Measurements from ENCODE around the gene C19orf38. TPM values are rescaled to one million over a fixed set of nuclear protein-coding genes. Genes with fewer than 3 reads are reported as not detected.

C19orf38 gene
- total and polyA plus RNA-seq, 9 of the 15 experiments (the other 6 are each of a cell fraction or from before 2014, with no cell fraction given) = 0.14 to 0.18 TPM; not detected in 7

DNA sequence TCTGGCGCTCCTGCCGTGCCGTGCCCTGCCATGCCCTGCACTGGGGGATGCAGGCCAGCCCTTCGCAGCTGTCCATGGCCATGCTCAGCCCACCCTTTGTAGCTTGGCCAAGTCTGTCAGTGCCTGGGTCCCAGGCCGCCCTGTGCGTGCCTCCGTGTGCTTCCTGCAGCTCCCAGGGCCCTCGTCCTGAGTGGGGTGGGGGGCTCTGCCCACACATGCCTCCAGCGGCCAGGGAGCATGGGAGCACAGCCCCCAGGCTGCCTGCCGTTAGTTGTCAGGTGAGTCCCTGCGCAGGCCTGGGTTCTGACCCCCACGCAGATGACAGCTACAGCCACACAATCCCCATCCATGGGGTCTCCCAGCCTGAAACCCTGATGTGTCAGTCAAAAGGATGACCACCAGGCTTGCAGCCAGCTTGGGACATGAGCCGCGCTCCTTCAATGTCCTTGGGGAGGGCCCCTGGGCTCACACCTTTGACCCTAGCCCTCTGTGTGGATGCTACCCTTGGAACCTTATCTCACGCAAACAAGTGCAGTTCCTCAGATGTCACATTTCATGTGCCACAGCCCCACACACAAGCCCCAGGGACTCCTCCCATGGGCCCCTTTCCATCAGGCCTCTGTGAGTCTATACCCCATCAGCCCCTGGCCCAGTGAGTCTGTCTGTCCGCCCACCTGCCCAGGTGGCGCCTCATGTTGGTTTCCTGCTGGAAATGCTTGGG lies 36.7 kb upstream of the C19orf38 start (continued):
- TF ChIP-seq LCOR (CRISPR knock-in tag; IDR thresholded peaks at IDR 0.05) = no peak
- TF ChIP-seq, protein P1, sequence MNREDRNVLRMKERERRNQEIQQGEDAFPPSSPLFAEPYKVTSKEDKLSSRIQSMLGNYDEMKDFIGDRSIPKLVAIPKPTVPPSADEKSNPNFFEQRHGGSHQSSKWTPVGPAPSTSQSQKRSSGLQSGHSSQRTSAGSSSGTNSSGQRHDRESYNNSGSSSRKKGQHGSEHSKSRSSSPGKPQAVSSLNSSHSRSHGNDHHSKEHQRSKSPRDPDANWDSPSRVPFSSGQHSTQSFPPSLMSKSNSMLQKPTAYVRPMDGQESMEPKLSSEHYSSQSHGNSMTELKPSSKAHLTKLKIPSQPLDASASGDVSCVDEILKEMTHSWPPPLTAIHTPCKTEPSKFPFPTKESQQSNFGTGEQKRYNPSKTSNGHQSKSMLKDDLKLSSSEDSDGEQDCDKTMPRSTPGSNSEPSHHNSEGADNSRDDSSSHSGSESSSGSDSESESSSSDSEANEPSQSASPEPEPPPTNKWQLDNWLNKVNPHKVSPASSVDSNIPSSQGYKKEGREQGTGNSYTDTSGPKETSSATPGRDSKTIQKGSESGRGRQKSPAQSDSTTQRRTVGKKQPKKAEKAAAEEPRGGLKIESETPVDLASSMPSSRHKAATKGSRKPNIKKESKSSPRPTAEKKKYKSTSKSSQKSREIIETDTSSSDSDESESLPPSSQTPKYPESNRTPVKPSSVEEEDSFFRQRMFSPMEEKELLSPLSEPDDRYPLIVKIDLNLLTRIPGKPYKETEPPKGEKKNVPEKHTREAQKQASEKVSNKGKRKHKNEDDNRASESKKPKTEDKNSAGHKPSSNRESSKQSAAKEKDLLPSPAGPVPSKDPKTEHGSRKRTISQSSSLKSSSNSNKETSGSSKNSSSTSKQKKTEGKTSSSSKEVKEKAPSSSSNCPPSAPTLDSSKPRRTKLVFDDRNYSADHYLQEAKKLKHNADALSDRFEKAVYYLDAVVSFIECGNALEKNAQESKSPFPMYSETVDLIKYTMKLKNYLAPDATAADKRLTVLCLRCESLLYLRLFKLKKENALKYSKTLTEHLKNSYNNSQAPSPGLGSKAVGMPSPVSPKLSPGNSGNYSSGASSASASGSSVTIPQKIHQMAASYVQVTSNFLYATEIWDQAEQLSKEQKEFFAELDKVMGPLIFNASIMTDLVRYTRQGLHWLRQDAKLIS (CRISPR knock-in tag; IDR thresholded peaks at IDR 0.05) = no peak
- TF ChIP-seq ATF7 (IDR thresholded peaks at IDR 0.05) = no peak
- TF ChIP-seq CEBPB (tag; IDR thresholded peaks at IDR 0.05) = no peak
- peak; percentile 40; the same call in 1 of the 2 replicates for TF ChIP-seq POLR2AphosphoS5 (IDR thresholded peaks at IDR 0.05; ENCODE audit: control insufficient read depth, insufficient read depth, low read depth, low read length)
- TF ChIP-seq WHSC1 (IDR thresholded peaks at IDR 0.05; ENCODE audit: low read length) = no peak
- TF ChIP-seq, protein P2, sequence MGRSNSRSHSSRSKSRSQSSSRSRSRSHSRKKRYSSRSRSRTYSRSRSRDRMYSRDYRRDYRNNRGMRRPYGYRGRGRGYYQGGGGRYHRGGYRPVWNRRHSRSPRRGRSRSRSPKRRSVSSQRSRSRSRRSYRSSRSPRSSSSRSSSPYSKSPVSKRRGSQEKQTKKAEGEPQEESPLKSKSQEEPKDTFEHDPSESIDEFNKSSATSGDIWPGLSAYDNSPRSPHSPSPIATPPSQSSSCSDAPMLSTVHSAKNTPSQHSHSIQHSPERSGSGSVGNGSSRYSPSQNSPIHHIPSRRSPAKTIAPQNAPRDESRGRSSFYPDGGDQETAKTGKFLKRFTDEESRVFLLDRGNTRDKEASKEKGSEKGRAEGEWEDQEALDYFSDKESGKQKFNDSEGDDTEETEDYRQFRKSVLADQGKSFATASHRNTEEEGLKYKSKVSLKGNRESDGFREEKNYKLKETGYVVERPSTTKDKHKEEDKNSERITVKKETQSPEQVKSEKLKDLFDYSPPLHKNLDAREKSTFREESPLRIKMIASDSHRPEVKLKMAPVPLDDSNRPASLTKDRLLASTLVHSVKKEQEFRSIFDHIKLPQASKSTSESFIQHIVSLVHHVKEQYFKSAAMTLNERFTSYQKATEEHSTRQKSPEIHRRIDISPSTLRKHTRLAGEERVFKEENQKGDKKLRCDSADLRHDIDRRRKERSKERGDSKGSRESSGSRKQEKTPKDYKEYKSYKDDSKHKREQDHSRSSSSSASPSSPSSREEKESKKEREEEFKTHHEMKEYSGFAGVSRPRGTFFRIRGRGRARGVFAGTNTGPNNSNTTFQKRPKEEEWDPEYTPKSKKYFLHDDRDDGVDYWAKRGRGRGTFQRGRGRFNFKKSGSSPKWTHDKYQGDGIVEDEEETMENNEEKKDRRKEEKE (IDR thresholded peaks at IDR 0.05; ENCODE audit: borderline replicate concordance in 1 of 2, control insufficient read depth in 1 of 2, low read depth in 2 of 2, low read length in 1 of 2) = no peak
- 0 out of 2 replicates have a peak, but pooled peaks have one; percentile 36 for TF ChIP-seq CBFB (CRISPR knock-in tag; IDR thresholded peaks at IDR 0.05)
- no peak for TF ChIP-seq ZNF121 (CRISPR knock-in tag; conservative IDR thresholded peaks at IDR 0.05)
- TF ChIP-seq NFE2 (IDR thresholded peaks at IDR 0.05; ENCODE audit: low read depth) = no peak
- TF ChIP-seq MAFK (IDR thresholded peaks at IDR 0.05; ENCODE audit: low read length) = no peak
- TF ChIP-seq, protein P3, sequence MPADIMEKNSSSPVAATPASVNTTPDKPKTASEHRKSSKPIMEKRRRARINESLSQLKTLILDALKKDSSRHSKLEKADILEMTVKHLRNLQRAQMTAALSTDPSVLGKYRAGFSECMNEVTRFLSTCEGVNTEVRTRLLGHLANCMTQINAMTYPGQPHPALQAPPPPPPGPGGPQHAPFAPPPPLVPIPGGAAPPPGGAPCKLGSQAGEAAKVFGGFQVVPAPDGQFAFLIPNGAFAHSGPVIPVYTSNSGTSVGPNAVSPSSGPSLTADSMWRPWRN (IDR thresholded peaks at IDR 0.05; ENCODE audit: low read depth) = no peak
- no peak for TF ChIP-seq ZNF165 (CRISPR knock-in tag; IDR thresholded peaks at IDR 0.05; ENCODE audit: borderline replicate concordance)
- no peak for TF ChIP-seq CHD4 (IDR thresholded peaks at IDR 0.05; ENCODE audit: insufficient read depth, insufficient replicate concordance, low read depth, low read length, poor library complexity, severe bottlenecking)
- TF ChIP-seq, protein P4, sequence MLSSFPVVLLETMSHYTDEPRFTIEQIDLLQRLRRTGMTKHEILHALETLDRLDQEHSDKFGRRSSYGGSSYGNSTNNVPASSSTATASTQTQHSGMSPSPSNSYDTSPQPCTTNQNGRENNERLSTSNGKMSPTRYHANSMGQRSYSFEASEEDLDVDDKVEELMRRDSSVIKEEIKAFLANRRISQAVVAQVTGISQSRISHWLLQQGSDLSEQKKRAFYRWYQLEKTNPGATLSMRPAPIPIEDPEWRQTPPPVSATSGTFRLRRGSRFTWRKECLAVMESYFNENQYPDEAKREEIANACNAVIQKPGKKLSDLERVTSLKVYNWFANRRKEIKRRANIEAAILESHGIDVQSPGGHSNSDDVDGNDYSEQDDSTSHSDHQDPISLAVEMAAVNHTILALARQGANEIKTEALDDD (IDR thresholded peaks at IDR 0.05) = no peak
- no peak for TF ChIP-seq ZNF77 (CRISPR knock-in tag; IDR thresholded peaks at IDR 0.05)
- no peak for TF ChIP-seq DPF2 (IDR thresholded peaks at IDR 0.05)

Measured in K562 (cell line).